ENCODE results near the gene THADA. TPM values are rescaled to one million over a fixed set of nuclear protein-coding genes. Genes with fewer than 3 reads are reported as not detected.

Gene THADA
- total RNA-seq, 1 experiment from 2014 or later, result 20.1 TPM

- no peak overlapping the region for H3T11ph ChIP-seq (ENCODE audit: low read length)
- H3K36me3 Mint-ChIP-seq (ENCODE audit: insufficient read depth in 1 of 3, low read depth in 3 of 3), result peaks cover 0 to 7% (median 2%) of the 10 kb centered on the region in 3 experiments; a peak in 3 of 7 replicates
- H3K23ac ChIP-seq (ENCODE audit: insufficient read length, low read depth, low read length), result no peak overlapping the region
- no peak overlapping the region for H2BK12ac ChIP-seq (ENCODE audit: insufficient read length, low read depth, low read length)
- H3K18ac ChIP-seq (ENCODE audit: insufficient read length, low read depth, low read length), result no peak overlapping the region
- no peak overlapping the region for H2AFZ ChIP-seq (ENCODE audit: low read length)
- H3K4me2 ChIP-seq (ENCODE audit: insufficient read depth, insufficient read length, low read length), result no peak overlapping the region
- no peak for TF ChIP-seq CTCF (conservative IDR thresholded peaks at IDR 0.05)
- no peak overlapping the region for H3K56ac ChIP-seq (ENCODE audit: insufficient read length, low read depth, low read length)
- no CpG with 5 or more reads among the region's 2 CpGs for WGBS (ENCODE audit: extremely low coverage, insufficient read length, low lambda C conversion rate)
- no peak overlapping the region for H2AK5ac ChIP-seq (ENCODE audit: insufficient read length, low read length)
- DNase-seq, result no peak
- no peaks in the 10 kb centered on the region for H3K9me3 Mint-ChIP-seq
- no peak overlapping the region for H3K27ac ChIP-seq (ENCODE audit: insufficient read length, low read depth, low read length)
- H3K9ac ChIP-seq (ENCODE audit: extremely low read depth, insufficient read length, low read length), result no peak overlapping the region
- H3K9me3 ChIP-seq (ENCODE audit: control insufficient read depth, low read depth, low read length), result no peaks in the 10 kb centered on the region
- H3K4me1 Mint-ChIP-seq, result peaks cover 16 to 17% of the 10 kb centered on the region in 2 experiments
- no peak overlapping the region for H3K27ac Mint-ChIP-seq
- no peak overlapping the region for H3K14ac ChIP-seq (ENCODE audit: insufficient read depth, low read length)
- no peak overlapping the region for H2BK5ac ChIP-seq (ENCODE audit: insufficient read length, low read length)
- no peak overlapping the region for H2BK15ac ChIP-seq (ENCODE audit: low read depth, low read length)
- no peak overlapping the region for H4K91ac ChIP-seq (ENCODE audit: insufficient read length, low read depth, low read length)
- H3K79me2 ChIP-seq (ENCODE audit: insufficient read depth, low read length), result no peaks in the 10 kb centered on the region
- H2BK20ac ChIP-seq (ENCODE audit: low read depth, low read length, poor library complexity, severe bottlenecking), result no peak overlapping the region
- no peaks in the 10 kb centered on the region for H3K27me3 ChIP-seq (ENCODE audit: insufficient read depth, low read length)
- H3K27me3 Mint-ChIP-seq (ENCODE audit: low read depth), result no peaks in the 10 kb centered on the region
- no peak overlapping the region for H4K5ac ChIP-seq (ENCODE audit: insufficient read length, low read depth, low read length)
- H3K4ac ChIP-seq (ENCODE audit: low read depth, low read length), result no peak overlapping the region
- no peaks in the 10 kb centered on the region for H3K79me1 ChIP-seq (ENCODE audit: insufficient read depth, low read depth, low read length, poor library complexity, severe bottlenecking)
- H4K8ac ChIP-seq (replicated peaks; ENCODE audit: insufficient read length, low read depth, low read length), result no peak overlapping the region
- H3K4me1 ChIP-seq (ENCODE audit: insufficient read depth, low read length), result no peaks in the 10 kb centered on the region
- H3K4me3 Mint-ChIP-seq, result no peak overlapping the region
- no peaks in the 10 kb centered on the region for H3K23me2 ChIP-seq (ENCODE audit: insufficient read length, low read depth, low read length, poor library complexity, severe bottlenecking)
- H2BK120ac ChIP-seq (ENCODE audit: low read depth, low read length, poor library complexity, severe bottlenecking), result no peak overlapping the region
- no peaks in the 10 kb centered on the region for H4K20me1 ChIP-seq (ENCODE audit: control insufficient read depth, insufficient read depth, insufficient read length)
Measured at GRCh38 chr2:43340066-43340465, 255.8 kb downstream of the THADA start.

Measured in H9 (cell line).